Bone marrow (tissue), 2 donors: ENCODE results near the gene ERBB4.
"Not testable (repeated sequence)": the region's sequence is repeated elsewhere in the genome, so short reads cannot be mapped to it uniquely, and the experiment has no call there.

ENCODE experiments used
- DNase-seq, 2 donors: peaks; one replicate each; lab custom pipeline; 2025; lab: John Stamatoyannopoulos, UW

ERBB4 gene

GRCh38 chr2:212145121-212145520 lies 393.5 kb downstream of the ERBB4 start:
- no peak for DNase-seq

- DNase-seq, result no peak
Measured at GRCh38 chr2:212142631-212143030, 396.0 kb downstream of the ERBB4 start.

GRCh38 chr2:212141499-212141898 lies 397.1 kb downstream of the ERBB4 start:
- DNase-seq, result no peak

GRCh38 chr2:212136216-212136795 lies 402.3 kb downstream of the ERBB4 start:
- no peak for DNase-seq

GRCh38 chr2:212135739-212136138 lies 402.9 kb downstream of the ERBB4 start:
- DNase-seq, result no peak

DNA sequence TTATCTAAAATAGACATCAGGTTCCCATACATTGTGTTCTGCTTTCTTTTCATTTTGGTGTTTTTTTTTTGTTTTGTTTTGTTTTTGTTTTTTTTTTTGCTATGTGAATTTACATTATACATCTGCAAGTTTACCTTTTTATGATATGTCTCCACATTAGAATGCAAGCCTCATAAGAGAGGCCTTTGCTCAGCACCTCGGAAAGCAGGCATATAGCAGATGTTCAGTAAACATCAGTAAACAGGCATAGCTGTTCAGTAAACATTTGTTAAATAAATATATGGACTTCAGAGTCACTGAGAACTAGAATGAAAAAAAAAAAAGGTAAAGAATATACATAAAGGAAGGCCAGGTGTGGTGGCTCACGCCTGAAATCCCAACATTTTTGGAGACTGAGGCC lies 405.3 kb downstream of the ERBB4 start:
- no peak for DNase-seq

DNA sequence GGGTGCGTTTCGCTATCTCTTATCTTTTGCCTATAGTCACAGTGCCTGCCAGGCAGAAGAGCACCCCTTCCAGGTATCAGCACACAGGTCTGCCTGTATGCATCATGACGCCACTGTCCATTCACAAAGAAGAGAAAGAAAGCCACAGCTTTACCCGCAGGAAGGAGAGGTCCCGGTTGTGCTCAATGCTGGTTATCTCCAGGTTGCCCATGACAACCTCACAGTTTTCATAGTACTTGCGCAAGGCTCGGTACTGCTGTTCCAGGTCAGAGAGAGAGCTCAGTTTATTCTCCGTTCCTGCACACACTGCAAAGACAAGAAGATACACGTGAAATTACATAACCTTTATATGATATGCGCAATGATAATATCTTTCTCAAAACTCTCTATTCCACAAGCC lies 414.0 kb downstream of the ERBB4 start:
- DNase-seq, result no peak

- no peak for DNase-seq
Measured at GRCh38 chr2:212119591-212119990, 419.0 kb downstream of the ERBB4 start.

DNA sequence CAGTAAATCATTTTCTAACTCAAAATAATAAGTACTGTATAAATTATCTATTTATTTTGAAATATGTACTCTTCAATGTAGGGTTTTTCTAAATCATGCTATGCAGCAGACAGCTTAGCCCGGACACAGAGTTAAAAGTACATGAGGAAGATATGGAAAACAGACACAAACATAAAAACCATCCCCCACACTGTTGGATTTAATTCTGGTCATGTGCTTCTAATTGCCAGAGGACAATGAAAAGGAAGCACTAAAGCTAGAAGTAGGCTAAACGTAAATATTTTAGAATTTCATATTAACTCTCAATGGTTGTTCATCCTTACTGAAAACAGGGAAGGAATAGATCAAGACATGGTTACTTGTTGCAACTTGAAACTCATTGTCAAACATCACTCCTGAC lies 420.7 kb downstream of the ERBB4 start:
- no peak for DNase-seq

GRCh38 chr2:212114489-212114888 lies 424.1 kb downstream of the ERBB4 start:
- no peak for DNase-seq

GRCh38 chr2:212112401-212112800 lies 426.2 kb downstream of the ERBB4 start:
- no peak for DNase-seq

DNA sequence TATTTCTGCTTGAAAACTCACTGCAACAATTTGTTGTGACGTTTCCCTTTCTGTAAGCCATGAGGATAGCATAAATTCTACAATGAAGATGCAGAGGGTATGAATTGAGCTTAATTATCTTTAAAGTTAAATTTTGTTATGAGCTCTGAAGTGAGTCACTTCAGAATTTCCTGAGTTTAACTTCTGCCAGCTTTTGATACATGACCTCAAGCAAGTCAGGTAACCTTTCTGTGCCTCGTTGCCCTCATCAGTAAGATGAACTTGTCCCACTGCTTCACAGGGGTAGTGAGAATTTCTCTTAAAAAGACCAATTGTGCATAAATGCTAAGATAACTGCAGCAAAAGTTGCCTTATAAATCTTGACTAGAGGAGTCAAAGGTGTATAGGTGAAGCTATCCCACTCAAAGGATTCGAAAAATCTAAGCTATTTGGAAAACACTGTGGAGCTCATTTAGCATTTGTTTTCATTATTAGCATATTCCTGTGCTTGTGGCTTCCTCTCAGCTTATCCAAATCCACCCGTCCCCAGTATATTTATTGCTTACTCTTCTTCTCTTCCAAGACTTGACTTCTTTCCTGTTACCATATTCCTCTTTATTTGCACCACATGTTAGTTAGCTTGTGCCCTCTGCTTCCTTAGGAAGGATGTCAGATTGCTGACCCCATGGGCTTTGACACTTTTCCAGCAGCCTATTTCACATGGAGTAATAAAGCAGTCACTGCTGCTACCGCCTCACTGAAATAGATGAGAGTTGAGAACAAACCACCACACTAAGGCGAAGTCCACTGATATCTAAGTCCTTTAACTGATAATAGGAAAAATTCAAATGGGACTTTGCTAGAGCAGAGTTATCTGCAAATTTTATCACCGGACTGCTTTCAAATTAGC lies 428.6 kb downstream of the ERBB4 start:
- no peak for DNase-seq

GRCh38 chr2:212109217-212109616 lies 429.4 kb downstream of the ERBB4 start:
- no peak for DNase-seq

- DNase-seq, result no peak
Measured at GRCh38 chr2:212107989-212108388, 430.6 kb downstream of the ERBB4 start.

GRCh38 chr2:212107014-212107413 lies 431.6 kb downstream of the ERBB4 start:
- no peak for DNase-seq

- DNase-seq, result not testable (repeated sequence)
Measured at GRCh38 chr2:212106536-212106935, 432.1 kb downstream of the ERBB4 start.

GRCh38 chr2:212099658-212100057 lies 438.9 kb downstream of the ERBB4 start:
- no peak for DNase-seq

DNA sequence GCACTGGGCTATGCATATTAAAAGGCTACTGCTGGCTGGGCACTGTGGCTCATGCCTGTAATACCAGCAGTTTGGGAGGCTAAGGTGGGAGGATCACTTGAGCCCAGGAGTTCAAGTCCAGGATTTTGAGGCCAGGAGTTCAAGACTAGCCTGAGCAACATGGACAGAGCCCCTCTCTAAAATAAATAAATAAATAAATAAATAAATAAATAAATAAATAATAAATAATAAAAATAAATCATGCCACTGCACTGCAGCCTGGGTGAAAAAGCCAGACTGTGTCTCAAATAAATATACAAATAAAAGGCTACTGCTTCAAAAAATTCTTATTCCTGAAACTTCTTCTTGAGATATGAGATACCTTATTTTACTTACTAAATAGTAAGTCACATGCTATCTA lies 439.6 kb downstream of the ERBB4 start:
- DNase-seq, result no peak

- DNase-seq, result no peak
Measured at GRCh38 chr2:212097001-212097400, 441.6 kb downstream of the ERBB4 start.

DNA sequence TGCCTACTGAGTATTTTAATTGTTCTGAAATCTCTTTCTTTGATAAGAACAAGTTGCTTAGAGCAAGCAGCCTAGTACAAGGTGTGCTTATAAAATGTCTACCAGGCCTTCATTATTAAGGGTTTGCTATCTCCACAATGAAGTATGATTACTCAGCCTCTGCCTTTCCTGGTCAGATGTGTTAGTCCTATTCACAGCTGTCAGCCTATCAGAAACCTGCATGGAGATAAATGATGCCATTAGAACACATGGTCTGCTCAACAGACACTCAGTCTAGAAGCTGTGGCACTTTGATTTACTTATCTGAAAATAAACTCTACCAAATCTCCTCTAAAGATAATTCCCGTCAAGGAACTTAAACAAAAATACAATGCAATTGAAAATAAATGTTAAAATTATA lies 448.7 kb downstream of the ERBB4 start:
- DNase-seq, result no peak

DNA sequence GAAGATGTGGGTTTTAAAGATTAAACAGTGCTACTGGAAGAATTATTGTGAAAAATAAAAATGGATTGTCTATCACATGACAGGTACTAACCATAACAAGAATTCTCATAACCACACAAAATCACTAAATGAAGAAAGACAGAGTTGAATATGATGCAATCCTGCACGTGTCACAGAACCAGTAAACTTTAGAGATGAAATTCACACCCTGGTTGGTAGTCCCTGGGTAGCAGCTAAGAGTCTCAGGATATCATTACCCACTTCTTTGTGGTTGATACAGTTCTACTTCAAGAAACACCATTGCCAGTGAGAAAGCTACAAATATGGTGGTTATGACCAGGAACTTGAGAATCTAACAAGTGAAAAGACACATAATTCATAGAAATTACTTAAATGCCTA lies 450.2 kb downstream of the ERBB4 start:
- DNase-seq, result no peak

DNA sequence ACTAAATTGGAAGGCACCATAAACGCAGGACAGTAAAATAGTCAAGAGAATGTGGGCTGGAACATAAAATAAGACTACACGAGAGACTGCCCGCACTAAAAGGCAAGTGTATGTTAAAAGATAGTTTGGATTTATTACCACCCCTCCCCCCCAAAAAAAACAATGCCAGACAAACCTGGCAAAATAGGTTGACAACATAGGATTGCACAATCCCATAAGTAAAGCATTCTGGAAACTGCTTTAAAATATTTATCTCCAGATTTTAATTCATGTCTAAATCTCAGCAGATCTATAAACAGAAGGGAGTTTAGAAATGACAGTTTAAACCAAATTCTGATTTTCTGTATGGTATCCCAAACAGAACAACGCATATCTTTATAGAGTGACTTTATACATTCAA lies 455.1 kb downstream of the ERBB4 start:
- DNase-seq, result no peak

DNA sequence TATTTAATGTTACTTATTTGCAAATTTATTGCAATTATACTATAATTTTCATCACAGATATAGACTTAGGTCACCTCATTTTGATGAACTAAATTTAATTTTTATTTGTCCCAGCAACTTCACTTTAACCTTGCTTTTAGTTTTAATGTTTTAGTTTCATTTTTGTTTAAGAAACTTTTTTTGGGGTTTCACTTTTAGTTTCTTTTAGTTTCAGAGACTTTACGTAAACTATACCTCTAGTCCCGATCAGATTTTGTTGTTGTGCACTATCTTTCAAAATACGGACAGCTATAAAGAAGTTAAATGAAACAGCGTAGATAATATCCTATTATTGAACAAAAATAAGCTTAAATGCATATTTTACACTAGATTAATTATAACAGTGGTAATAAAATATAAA lies 460.5 kb downstream of the ERBB4 start:
- DNase-seq, result no peak

- no peak for DNase-seq
Measured at GRCh38 chr2:212076456-212076855, 462.1 kb downstream of the ERBB4 start.
